Kidney epithelial cell (primary cell): ENCODE measurements around the gene SDCBP2. TPM values are rescaled to one million over a fixed set of nuclear protein-coding genes. Genes with fewer than 3 reads are reported as not detected.

Source experiments
- DNase-seq: peaks from one replicate; pipeline ENCODE4 v3.0.0-alpha.2; 2010; ENCODE audit warnings: low read depth
- H3K27me3 ChIP-seq: 2 replicates; pipeline ENCODE4 v1.6.0; 2011; ENCODE audit warnings: low read length; ENCODE audit not compliant: control insufficient read depth, insufficient read depth
- H3K36me3 ChIP-seq: 2 replicates; pipeline ENCODE4 v1.5.1; 2011; ENCODE audit warnings: low read length; ENCODE audit not compliant: control insufficient read depth, insufficient read depth
- H3K4me3 ChIP-seq: 2 replicates; pipeline ENCODE4 v1.5.1; 2011; ENCODE audit warnings: low read depth, mild to moderate bottlenecking, control low read depth, low read length
- total RNA-seq: library from RNA; depleted of rRNA; stranded (reverse); fragments of >200 nt; gene quantifications from 2 replicates; pipeline ENCODE4 v1.2.3, GENCODE V29; 2015
- TF ChIP-seq, protein P1 (sequence below): IDR thresholded peaks from 2 replicates; pipeline ENCODE4 v1.5.1; 2011; ENCODE audit warnings: mild to moderate bottlenecking, moderate library complexity, low read length, control low read depth, inconsistent platforms; ENCODE audit not compliant: insufficient read depth, poor library complexity, severe bottlenecking

The SDCBP2 gene
- total RNA-seq, 1 donor from 2014 or later, result 6.1 TPM

DNA sequence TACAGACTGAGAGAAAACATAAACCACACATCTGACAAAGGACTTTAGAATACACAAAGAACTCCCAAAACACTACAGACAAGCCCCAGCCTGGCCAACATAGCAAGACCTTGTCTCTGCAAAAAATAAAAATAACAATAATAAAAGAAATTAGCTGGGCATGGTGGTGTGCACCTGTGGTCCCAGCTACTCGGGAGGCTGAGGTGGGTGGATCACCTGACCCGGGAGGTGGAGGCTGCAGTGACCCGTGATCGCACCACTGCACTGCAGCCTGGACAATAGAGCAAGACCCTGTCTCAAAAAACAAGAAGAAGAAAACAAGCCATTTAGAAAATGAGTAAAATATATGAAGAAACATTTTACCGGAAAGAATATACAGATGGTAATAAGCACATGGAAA lies 13.1 kb downstream of the SDCBP2 start:
- no peak for DNase-seq
- Histone ChIP-seq H3K4me3 (no peak overlapping the region), H3K36me3 (no peaks in the 10 kb centered on the region), H3K27me3 (no peaks in the 10 kb centered on the region)
- TF ChIP-seq, protein P1, sequence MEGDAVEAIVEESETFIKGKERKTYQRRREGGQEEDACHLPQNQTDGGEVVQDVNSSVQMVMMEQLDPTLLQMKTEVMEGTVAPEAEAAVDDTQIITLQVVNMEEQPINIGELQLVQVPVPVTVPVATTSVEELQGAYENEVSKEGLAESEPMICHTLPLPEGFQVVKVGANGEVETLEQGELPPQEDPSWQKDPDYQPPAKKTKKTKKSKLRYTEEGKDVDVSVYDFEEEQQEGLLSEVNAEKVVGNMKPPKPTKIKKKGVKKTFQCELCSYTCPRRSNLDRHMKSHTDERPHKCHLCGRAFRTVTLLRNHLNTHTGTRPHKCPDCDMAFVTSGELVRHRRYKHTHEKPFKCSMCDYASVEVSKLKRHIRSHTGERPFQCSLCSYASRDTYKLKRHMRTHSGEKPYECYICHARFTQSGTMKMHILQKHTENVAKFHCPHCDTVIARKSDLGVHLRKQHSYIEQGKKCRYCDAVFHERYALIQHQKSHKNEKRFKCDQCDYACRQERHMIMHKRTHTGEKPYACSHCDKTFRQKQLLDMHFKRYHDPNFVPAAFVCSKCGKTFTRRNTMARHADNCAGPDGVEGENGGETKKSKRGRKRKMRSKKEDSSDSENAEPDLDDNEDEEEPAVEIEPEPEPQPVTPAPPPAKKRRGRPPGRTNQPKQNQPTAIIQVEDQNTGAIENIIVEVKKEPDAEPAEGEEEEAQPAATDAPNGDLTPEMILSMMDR, result no peak

DNA sequence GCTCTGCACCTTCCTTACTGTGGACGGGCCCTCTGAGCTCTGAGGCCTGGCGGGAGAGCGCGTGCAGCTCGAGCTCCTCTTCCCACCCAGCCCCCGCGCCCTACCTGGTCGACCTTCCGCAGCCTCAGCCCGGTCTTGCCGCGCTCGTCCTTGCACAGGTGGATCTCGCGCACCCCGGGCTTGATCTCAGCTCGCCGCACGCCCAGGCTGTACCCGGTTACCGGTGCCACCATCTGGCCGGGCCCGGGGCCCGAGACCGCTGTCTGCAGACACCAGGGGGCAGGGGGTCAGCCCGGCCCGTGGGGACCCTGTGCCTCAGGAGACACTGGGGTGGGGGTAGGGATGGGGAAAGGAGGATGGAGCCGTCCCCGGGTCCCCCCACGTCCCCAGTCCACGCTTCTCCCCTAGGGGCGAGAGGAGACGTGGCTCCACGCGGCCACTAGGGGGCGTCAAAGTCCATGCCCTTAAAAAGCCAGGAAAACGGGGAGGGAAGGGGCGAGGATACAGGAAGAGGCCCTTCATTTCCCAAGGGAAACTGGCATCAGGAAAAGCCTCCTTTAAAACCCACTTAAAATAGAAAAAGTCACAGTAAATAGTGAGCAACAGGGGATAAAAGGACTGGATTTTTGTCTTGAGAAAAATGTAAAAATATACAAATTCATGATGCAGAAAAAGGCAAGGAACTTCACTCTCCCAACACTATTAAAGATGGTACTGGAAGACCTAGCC lies 15.5 kb downstream of the SDCBP2 start:
- H3K36me3 ChIP-seq, result no peaks in the 10 kb centered on the region
- H3K4me3 ChIP-seq, result peak overlapping the region; percentile 16
- H3K27me3 ChIP-seq, result no peaks in the 10 kb centered on the region
- TF ChIP-seq, protein P1, result peak; percentile 98
- no peak for DNase-seq

DNA sequence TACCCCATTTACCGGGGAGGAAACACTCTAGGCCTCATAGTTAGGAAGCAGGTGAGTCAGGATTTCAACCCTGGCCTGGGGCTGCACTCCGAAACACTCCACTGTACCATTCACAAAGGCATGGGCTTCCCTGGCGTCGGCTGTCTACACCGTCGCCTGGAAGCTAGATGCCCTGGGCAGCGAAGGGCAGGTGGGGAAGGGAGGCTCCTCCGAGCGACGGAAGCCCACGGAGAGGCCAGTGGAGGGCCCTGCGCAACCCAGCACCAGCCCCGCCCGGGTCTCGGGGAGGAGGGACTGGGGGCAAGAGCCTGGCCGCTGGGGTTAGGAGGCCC lies 16.1 kb downstream of the SDCBP2 start:
- H3K4me3 ChIP-seq, result no peak overlapping the region
- H3K27me3 ChIP-seq, result no peaks in the 10 kb centered on the region
- no peaks in the 10 kb centered on the region for H3K36me3 ChIP-seq
- no peak for DNase-seq
- TF ChIP-seq, protein P1, result no peak

DNA sequence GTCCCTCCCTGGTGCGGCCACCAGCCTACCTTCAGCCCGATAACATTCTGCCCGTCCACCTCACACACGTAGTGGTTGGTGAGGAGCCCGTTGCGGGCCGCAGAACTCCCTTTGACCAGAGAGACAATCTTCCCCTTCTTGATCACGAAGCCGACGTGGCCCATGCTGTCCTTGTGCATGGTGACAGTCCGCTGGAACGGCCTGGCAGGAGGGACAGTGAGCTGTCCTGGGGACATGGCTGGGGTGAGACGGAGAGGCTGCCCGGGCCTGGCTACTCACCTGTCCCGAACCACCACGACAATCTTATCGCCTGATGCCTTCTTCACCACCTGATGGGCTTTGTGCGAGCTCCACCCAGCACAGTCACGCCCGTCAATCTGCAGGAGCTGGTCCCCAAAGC lies 16.6 kb downstream of the SDCBP2 start:
- no peaks in the 10 kb centered on the region for H3K27me3 ChIP-seq
- H3K4me3 ChIP-seq, result no peak overlapping the region
- DNase-seq, result no peak
- TF ChIP-seq, protein P1, result no peak
- no peaks in the 10 kb centered on the region for H3K36me3 ChIP-seq

DNA sequence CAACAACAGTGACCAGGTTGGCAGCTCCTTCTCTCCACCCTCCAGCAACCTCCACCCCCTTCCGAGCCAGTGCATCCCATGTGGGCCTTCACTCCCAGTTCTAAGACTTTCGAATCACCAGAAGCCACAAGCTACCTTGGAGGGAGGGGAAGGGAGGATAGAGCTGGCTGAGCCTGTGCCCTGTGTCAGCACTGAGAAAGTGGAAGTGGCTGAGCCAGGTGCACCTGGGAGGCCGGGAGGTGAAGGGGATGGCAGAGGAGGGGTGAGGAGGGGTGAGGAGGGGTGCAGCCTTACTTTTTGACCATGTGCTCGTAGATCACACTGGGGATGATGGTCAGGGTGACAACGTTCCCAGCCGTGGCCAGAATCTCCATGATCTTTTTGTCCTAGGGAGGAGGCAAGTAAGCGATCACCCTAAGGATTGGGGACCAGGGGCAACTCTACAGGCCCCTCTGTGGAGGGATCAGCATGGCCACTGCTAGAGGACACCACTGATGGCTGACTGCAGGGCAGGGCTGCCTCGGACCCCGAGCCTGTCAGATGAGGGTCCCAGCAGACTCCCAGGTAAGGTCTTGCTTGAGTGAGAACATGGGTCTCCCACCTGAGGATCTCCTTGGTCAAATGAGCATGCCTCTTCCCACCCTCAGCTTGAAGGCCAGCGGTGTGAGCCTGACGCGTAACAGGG lies 18.3 kb downstream of the SDCBP2 start:
- no peaks in the 10 kb centered on the region for H3K36me3 ChIP-seq
- H3K4me3 ChIP-seq, result no peak overlapping the region
- TF ChIP-seq, protein P1, result no peak
- no peaks in the 10 kb centered on the region for H3K27me3 ChIP-seq
- no peak for DNase-seq
